Kidney glomerular epithelial cell (primary cell): Measurements from ENCODE around the gene SAMD4B.
"Not testable (repeated sequence)": the region's sequence is repeated elsewhere in the genome, so short reads cannot be mapped to it uniquely, and the experiment has no call there.

Source experiments
- DNase-seq: peaks from one replicate; lab custom pipeline; 2025; lab: John Stamatoyannopoulos, UW

Gene SAMD4B

GRCh38 chr19:39334444-39334976 lies 7.7 kb upstream of the SAMD4B start:
- DNase-seq, result no peak

- DNase-seq, result no peak
Observed at GRCh38 chr19:39335168-39335548, 7.1 kb upstream of the SAMD4B start.

GRCh38 chr19:39336483-39336882 lies 5.7 kb upstream of the SAMD4B start:
- no peak for DNase-seq

GRCh38 chr19:39339674-39340073 lies 2.5 kb upstream of the SAMD4B start:
- DNase-seq, result no peak

- DNase-seq, result not testable (repeated sequence)
Observed at GRCh38 chr19:39340156-39340555, 2.1 kb upstream of the SAMD4B start.

GRCh38 chr19:39341129-39341718 lies 997 bp upstream of the SAMD4B start:
- DNase-seq, result no peak

GRCh38 chr19:39342647-39343305 lies 555 bp downstream of the SAMD4B start:
- DNase-seq, result no peak

GRCh38 chr19:39345956-39346355 lies 3.7 kb downstream of the SAMD4B start:
- no peak for DNase-seq

GRCh38 chr19:39347332-39348164 lies 5.3 kb downstream of the SAMD4B start:
- no peak for DNase-seq

- no peak for DNase-seq
Observed at GRCh38 chr19:39349326-39349725, 7.1 kb downstream of the SAMD4B start.

GRCh38 chr19:39350156-39350555 lies 7.9 kb downstream of the SAMD4B start:
- DNase-seq, result no peak

GRCh38 chr19:39351537-39352064 lies 9.4 kb downstream of the SAMD4B start:
- no peak for DNase-seq

GRCh38 chr19:39352381-39353255 lies 10.4 kb downstream of the SAMD4B start:
- DNase-seq, result no peak

GRCh38 chr19:39355253-39355652 lies 13.0 kb downstream of the SAMD4B start:
- DNase-seq, result no peak

- DNase-seq, result no peak
Observed at GRCh38 chr19:39356073-39356472, 13.9 kb downstream of the SAMD4B start.

GRCh38 chr19:39356647-39357046 lies 14.4 kb downstream of the SAMD4B start:
- DNase-seq, result no peak

GRCh38 chr19:39359026-39359425 lies 16.8 kb downstream of the SAMD4B start:
- no peak for DNase-seq

- no peak for DNase-seq
Observed at GRCh38 chr19:39360599-39360998, 18.4 kb downstream of the SAMD4B start.

GRCh38 chr19:39362682-39363657 lies 20.7 kb downstream of the SAMD4B start:
- peak; percentile 51 for DNase-seq

- no peak for DNase-seq
Observed at GRCh38 chr19:39363901-39364457, 21.8 kb downstream of the SAMD4B start.
